GM21381 (cell line): ENCODE data around the gene SPRED2.

Experiments
- ATAC-seq: cut with Tn5 transposase; IDR thresholded peaks from one replicate; pipeline ENCODE4 v1.9.1; 2021; ENCODE audit warnings: mild to moderate bottlenecking, moderate library complexity; ENCODE audit not compliant: unreplicated experiment

Gene SPRED2

GRCh38 chr2:65287364-65287763 is 145.0 kb downstream of the SPRED2 start:
- ATAC-seq = no peak

DNA sequence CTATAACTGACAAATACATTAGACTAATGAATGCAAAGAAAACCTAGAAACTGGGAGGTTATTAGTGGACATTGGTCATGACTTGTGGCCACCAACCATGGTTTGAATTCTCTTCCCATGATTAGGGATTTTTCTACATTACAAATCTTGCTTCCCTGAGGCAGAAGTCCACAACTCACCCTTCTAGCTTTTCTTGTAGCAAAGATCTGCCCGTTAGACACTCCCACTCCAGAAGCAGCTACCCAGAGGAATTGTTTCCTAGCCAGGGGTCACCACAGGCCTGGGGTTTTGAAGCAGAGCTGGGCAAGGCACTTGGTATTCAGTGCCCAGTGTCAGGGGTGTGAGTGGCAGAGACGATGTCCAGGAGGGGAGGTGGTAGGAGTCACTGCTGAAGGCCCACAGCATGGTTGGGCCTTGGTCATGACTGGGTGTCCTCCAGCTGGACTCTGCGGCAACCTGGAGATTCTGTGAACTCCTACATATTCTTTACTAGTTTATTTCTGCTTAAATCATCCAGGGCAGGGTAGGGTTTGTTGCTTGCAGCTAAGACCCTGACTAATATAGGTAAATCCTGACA is 149.8 kb downstream of the SPRED2 start:
- no peak for ATAC-seq

GRCh38 chr2:65281627-65282351 is 150.6 kb downstream of the SPRED2 start:
- no peak for ATAC-seq

GRCh38 chr2:65279756-65280155 is 152.6 kb downstream of the SPRED2 start:
- ATAC-seq = no peak

GRCh38 chr2:65278531-65278981 is 153.8 kb downstream of the SPRED2 start:
- no peak for ATAC-seq

GRCh38 chr2:65277791-65278483 is 154.5 kb downstream of the SPRED2 start:
- no peak for ATAC-seq

DNA sequence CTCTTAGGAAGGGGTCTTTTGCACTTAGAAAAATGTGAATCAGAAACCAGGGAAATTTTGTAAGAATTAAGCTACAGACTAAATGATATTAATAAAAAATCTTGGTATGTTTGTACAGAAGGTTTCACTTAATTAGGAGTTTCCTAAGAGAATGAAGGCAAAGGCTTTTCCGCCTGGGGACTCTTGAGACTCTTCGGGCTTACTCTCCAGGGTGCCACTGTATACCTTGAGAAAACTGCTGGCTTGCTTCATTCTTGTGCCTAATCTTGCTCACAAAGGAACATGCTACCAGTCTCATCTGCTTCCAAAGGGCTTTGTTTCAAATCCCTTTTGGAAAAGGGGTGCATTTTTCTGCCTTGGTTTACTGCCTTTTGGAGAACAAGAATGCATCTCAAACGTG is 155.3 kb downstream of the SPRED2 start:
- no peak for ATAC-seq

- ATAC-seq = no peak
Observed at GRCh38 chr2:65276609-65277008, 155.8 kb downstream of the SPRED2 start.

DNA sequence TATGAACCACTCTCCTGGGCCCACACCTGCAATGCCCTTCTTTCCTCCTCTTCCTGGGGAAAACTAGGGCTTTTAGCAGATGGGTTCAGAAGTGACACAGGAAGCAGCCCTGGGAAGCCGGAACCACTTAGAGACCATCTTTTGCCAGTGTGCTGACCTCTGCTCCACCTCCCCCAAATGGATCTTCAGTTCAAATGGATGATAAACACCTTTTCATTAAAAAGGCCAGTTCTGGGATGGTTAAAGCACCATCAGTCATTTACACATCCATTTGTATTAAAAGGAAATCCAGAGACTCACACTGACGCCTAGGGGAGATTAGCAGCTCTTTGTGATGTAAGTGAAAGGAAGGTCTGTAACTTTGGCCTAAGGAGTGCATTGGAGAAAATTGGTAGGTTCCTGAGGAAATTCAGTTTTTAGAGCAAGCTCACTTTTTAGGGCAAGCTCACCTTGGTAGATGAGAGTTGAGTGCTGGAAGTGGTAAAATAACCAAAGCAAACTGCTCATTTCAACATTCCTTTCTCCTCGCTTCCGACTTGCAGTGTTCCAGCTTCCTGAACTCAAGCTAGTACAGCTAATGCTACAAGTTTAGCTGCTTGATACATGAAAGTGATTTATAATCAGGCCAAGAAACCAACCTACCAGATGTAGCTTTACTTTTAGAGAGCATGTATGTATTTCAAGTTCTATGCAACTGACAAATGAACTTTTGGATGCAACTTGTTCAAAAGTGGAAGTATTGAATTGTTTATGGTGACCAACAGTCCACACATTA is 157.1 kb downstream of the SPRED2 start:
- ATAC-seq = no peak

- no peak for ATAC-seq
Observed at GRCh38 chr2:65273344-65273743, 159.1 kb downstream of the SPRED2 start.

- no peak for ATAC-seq
Observed at GRCh38 chr2:65268957-65269356, 163.4 kb downstream of the SPRED2 start.

DNA sequence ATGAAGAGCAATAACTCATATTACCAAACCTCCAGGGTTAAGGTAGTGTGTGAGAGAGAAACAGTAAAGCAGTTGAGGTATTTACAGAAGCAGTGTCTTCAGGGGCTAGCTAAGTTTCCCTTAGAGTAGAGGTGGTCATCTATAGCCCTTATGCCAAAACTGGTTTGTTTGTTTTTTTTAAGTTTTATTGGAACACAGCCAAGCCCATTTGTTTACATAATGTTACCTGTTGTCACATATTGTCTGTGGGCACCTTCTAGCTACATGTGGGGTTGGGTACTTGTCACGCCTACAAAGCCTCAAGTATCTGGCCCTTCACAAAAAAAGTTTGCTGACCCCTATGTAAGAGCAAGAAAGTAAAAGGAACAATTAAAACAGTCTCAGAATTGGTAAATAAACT is 165.4 kb downstream of the SPRED2 start:
- ATAC-seq = no peak

- no peak for ATAC-seq
Observed at GRCh38 chr2:65265671-65266045, 166.7 kb downstream of the SPRED2 start.

DNA sequence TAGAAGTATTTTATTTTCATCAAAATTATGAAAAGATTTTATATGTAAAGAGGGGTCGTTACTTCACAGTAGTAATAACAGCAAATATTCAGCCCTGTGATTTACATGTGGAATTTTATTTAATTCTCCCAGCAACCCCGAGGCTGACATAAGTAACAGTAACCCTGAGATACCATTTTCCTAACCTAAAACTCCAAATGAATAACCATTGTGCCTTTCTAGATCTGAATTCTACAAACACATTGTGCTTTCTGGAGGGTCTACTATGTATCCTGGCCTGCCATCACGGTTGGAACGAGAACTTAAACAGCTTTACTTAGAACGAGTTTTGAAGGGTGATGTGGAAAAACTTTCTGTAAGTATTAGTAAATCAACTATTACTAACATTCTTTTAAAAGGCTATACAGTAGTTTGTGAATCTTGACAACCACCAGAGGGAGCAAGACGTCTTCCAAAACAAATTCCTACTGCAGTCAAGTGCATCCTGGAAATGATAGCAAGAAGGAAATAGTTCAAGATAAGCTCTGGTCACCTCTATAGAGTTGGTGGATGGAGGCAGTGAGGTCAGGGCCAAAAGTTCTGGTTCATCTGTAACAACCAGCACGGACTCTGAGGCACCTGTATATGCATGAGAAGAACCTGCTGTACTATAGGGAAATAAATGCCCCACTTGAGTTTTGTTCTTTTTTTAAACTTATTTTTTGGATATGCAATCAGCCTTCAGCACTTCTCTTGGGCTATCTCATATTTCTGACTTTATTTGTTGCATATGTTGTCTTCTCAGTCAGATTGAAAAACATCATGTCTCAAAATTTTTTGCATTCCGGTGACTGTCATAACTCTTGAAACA is 167.4 kb downstream of the SPRED2 start:
- ATAC-seq = no peak

GRCh38 chr2:65263986-65264385 is 168.4 kb downstream of the SPRED2 start:
- no peak for ATAC-seq

- no peak for ATAC-seq
Observed at GRCh38 chr2:65263262-65263661, 169.1 kb downstream of the SPRED2 start.

DNA sequence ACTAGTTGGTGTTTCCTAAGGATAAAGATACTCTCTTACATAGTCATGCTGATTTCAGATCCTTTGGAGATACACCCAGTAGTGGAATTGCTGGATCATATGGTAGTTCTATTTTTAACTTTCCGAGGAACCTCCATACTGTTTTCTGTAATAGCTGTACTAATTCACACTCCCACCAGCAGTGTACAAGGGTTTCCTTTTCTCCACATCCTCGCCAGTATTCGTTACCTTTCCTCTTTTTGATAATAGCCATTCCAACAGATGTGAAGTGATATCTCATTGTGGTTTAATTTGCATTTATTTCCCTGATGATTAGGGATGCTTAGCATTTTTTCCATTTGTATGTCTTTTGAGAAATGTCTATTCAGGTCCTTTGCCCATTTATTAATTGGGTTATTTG is 170.7 kb downstream of the SPRED2 start:
- no peak for ATAC-seq
